GM11168 (cell line): ENCODE measurements around the gene XAGE2.
"Not testable (repeated sequence)": the region's sequence is repeated elsewhere in the genome, so short reads cannot be mapped to it uniquely, and the experiment has no call there.

ENCODE experiments used
- in situ Hi-C: fragments of 300-500 bp; cut with MboI; formaldehyde crosslinking; loops from one replicate; pipeline ENCODE4 v1.12.0; 2022; ENCODE audit warnings: low sequenced_read_pairs; ENCODE audit not compliant: unreplicated experiment

Gene XAGE2

DNA sequence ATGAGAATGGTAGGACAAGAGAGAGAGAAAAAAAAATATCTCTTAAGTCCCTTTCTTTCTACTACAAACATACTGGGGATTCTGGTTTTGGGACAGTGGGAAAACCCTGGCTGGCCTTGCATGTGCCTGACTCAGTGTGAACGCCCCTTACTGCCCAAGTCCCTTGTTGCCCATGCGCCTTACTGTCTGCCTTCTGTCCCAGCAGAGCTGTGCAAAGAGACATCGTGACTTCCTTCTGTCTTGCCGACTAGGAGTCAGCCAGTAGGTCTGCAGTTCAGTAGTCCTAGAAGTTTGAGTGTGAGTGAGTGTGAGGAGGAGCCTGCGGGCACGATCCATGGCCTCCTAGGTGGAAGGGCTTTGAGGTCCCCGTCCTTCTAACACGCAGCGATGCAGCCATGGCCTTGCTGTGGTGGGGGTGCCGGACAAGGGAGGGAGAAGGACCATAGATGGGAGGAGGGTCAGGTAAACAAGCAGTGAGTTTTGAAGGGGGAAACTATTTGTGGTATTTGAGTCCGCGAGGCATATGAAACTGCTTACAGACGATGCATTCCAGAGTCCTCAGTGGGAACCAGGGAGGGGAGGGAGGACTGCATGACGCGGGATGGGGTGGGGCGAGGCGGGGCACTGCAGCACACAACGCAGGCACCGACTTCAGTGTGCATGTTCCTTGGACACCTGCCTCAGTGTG is at the start of gene XAGE2:
Gene XAGE2, plus strand, starts transcription at position 654 of the 688 bp plus-strand sequence. CDS start 994 bp downstream, outside the sequence.
- in situ Hi-C loops = no loop called here

DNA sequence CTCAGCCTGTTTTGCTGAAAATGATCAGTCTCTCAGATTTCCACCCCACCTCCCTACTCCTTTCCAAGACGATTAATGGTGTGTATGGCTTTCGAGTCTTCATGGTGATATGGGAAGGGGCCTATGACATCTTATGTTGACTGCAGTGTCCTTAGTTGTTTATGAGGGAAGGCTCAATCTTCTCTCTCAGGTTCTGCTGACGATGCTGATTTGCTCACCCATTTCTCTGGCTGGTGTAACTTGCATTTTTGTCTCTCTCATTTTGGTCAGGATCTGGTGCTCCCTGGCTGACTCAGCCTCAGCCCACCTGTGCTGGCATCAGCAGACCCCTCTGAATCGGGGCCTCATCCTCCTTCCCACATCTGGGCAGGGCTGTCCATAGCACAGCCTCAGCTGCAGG is 31.4 kb upstream of the XAGE2 start:
- in situ Hi-C loops = no loop called here

GRCh38 chrX:52341493-52341892 is 27.3 kb upstream of the XAGE2 start:
- in situ Hi-C loops = no loop called here

DNA sequence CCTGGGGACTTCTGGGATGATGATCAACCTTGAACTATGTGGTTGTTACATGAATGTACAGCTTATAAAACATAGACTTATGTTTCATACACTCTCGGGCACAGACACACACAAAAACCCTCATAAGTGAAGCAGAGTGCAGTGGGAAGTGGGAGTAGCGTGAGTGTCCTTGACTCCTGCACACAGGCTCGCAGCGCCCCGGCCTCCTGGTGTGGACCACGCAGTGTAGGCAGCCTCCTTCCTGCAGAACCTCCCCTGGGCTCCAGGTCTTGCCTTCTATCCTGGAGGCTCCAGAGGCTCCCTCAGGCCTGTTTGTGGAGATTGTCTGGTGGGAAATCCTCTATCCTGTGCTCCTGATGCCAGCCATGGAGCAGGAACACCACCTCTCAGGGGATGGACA is 25.7 kb upstream of the XAGE2 start:
- in situ Hi-C loops = not testable (repeated sequence)

DNA sequence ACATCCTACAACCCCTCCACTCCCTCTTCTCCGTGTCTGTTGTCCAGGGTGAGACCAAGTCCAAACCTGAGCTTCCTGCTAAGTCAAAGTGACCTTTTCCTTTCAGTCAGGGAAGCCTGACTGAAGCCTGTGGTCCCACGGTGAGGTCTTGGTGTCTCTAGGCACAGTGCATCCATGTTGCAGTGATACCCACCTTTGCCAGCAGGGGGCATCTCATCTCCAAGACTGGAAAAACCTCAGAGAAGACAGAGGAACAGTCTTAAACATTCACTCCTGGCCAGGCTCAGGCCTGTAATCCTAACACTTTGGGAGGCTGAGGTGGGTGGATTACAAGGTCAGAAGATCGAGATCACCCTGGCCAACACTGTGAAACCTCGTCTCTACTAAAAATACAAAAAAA is 23.4 kb upstream of the XAGE2 start:
- in situ Hi-C loops = not testable (repeated sequence)

DNA sequence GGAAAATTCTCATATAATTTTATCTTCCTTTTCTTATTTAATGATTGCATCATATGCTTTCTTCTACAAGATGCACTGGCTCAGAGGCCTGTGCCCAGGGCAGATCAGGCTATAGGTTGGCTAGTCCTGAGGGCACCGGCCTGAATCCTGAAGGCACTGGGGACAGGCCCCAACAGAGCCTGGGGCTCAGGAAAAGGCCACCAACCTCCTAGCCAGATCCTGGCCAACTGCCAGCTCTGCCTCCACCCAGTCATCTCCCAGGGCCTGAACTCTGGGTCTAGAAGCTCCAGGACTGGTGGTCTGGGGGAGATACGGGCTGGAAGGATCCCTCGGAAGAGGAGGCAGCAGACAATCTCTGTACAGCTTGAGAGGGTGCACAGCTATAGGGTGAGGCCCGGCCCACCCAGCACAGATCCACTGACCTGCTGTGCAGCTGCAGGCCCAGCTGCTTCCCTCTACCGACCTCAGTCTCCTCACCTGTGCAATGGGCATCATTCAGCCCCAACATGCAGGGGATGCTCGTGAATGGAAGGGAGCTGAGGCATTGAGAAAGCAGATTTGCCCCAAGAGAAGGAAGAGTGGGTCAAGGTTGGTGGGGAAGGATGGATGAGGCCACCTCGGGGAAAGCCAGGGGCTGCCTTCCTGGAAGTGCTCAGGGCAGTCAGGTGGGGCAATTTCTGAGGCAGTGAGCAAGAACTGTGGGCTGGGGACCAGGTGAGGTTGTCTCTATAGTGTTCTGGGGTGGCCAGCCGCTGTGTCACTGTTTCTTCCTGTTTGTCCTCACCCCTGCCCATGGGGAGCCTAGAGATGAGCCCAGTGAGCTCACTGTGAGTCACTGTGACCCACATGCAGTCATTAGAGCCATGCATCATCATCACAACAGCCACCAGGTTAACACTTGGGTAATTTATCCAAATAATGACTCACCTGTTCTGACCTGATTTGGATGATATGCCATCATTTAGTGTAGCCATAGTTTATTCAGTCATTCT is 22.4 kb upstream of the XAGE2 start:
- in situ Hi-C loops = no loop called here

DNA sequence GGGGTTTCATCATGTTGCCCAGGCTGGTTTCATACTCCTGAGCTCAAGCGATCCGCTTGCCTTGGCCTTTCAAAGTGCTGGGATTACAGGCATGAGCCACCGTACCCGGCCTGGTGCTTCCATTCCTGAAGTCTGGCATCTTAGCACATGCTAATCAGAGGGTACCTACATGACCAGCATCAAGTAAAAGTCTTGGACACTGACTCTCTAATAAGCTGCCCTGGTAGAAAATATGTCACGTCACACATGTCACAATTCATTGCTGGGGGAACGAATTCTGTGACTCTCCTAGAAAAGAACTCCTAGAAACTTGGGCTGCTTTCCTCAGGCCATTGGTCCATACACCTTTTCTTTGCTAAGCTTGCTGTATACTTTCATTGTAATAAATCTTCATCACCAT is 19.1 kb upstream of the XAGE2 start:
- in situ Hi-C loops = no loop called here

DNA sequence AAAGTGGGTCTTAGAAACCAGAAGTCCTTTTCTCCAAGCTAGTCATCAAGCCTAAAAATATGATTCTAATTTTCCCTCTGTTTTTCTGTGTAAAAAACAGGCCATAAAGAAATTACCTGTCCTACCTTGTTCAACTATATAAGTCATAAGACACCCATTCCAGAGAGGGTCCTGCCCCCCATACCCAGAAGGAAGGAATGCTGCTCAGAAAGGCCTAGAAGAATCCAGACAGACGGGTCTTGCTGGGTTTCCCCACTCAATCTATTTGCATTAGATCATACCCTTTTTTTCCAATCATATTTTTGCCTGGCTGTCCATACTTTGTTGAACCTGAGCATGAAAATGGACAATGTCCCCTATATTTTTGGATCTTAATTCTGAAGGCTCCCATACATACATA is 16.3 kb upstream of the XAGE2 start:
- in situ Hi-C loops = no loop called here

- in situ Hi-C loops = no loop called here
Observed at GRCh38 chrX:52353838-52354237, 15.0 kb upstream of the XAGE2 start.

- in situ Hi-C loops = no loop called here
Observed at GRCh38 chrX:52355108-52355507, 13.7 kb upstream of the XAGE2 start.

GRCh38 chrX:52359614-52360232 is 9.1 kb upstream of the XAGE2 start:
- in situ Hi-C loops = no loop called here

DNA sequence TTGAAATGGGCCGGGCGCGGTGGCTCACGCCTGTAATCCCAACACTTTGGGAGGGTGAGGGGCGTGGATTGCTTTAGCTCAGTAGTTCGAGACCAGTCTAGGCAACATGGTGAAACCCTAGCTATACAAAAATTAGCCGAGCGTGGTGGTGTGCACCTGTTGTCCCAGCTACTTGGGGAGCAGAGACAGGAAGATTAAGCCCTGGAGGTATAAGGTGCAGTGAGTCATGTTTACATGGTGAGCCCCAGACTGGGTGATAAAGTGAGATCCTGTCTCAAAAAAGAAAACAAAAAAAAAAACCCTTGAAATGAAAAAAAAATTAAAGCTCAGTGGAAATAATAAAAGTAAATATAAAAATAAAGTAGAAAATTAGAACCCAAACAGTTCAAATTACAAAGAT is 6.9 kb upstream of the XAGE2 start:
- in situ Hi-C loops = no loop called here

DNA sequence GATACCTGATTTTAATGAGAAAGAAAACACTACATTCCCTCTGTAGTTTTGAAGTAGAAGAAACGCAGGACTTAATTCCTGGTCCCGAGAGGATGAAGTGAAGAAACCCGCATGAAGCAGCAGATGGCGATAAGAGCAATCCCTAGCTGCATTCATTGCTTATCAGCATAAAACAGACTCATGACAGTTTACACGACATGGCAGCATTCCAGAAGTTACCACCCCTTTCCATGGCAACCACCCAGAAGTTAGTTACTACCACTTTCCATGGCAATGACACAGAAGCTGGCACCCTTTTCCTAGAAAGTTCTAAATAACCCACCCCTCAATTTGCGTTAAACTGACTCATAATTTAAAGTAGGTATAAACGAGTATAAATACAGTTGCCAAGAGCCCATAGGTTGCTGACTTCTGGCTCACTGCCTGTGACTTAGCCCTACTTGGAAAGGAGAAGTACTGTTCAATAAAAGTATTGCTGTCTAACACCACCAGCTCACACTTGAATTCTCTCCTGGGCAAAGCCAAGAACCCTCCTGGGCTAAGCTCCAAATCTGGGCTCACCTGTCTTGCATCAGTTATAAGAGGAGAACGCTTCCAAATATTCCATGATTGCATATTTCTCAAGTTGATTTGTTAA is 5.5 kb upstream of the XAGE2 start:
- in situ Hi-C loops = no loop called here

DNA sequence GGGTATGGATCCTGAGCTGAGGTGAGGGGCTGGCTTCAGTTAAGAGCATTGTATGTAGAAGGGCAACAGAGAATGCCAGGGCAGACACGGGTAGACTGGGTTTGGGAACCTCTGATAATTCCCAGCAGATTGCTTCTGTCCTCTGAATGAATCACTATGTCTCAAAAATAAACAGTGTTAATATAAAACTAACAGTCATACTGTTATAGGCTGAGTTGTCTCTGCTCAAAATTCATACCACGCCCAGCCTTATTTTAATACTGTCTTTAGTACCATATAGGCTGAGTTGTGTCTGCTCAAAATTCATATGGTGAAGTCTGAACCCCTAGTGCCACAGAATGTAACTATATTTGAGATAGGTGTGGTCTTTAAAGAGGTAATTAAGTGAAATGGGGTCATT is 10.0 kb downstream of the XAGE2 start:
- in situ Hi-C loops = no loop called here

- in situ Hi-C loops = no loop called here
Observed at GRCh38 chrX:52380993-52381392, 12.2 kb downstream of the XAGE2 start.

DNA sequence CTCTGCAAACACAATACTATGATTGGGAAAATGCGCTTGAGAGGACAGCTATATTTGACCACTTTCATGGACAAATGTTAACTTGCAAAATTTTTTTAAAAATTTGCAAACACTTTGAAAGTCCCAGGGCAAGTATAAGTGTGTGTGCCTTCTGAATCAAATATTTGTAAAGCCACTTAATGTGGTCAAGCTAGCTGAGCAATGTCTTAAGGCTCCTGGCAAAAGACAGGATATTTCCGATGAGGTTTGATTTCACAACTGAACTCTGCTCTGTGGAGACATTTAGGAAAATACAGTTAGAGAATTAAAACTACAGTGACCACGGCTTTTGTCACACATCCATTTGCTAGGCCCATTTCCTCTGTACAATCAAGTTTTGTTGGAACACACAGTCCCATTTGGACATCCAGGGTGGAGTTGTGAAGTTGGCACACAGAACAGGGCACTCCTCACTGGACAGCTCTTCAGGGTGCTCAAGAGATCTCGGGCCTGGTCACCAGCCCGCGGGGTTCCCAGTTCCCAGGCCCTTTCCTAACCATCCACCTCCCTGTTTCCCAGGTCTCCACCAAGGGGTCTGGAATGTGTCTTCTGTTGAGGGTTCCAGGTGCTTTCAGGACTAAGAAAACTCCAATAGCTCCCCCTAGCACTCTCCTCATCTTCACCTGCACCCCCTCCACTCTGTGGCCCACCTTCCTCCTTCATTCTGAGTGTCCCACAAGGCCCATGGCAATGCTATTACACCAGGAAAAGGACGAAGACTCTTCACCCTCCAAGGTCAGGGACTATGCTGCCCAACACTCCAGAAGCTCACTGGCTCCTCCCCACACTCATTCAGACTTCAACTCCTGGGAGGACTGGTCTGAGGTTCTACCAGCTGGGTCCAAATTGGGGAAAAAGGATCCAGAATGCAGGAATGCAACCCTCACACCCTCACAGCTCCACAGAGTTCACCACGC is 41.9 kb downstream of the XAGE2 start:
- in situ Hi-C loops = no loop called here

GRCh38 chrX:52415304-52415703 is 46.5 kb downstream of the XAGE2 start:
- in situ Hi-C loops = no loop called here

DNA sequence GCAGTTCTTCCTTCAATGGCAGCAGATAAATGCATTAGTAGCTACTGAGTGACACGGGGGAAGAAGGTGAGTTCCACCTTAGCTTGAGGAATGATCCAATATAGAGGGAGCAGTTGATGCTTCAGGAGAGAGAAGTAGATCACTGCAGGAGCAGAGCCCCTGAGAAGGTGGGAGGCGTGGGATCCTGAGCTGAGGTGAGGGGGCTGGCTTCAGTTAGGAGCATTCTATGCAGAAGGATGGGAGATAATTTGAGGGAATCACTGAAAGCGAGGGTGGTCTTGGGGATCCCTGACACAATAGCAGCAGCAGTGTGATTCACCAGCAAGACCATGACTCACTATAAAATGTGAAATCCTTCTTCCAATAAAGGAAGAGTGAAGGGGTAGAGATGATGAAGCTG is 48.0 kb downstream of the XAGE2 start:
- in situ Hi-C loops = no loop called here

DNA sequence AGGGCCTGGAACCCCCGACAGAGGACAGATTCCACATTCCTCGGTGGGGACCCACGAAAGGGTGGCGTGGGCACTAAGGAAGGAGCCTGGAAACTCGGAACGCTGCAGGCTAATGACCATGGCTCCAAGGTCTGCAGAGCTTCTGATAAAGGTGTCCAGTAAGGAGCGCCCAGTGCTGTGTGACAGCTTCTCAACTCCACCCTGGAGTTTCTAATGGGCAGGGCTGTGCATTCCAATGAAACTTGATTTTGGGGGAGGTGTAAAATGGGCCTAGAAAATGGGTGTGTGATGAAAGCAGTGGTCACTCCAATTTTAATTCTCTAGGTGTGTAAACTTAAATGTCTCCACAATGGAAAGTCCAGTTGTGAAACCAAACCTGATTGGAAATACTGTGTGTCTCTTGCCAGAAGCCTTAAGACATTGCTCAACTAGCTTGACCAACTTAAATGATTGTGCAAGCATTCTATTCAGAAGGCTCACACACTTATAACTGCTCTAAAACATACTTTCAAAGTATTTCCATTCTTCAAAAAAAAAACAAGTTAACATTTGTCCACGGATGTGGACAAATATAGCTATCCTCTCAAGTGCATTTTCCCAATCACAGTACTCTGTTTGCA is 52.1 kb downstream of the XAGE2 start:
- in situ Hi-C loops = no loop called here
